Measurements from ENCODE around the gene SERINC3. TPM values are rescaled to one million over a fixed set of nuclear protein-coding genes. Genes with fewer than 3 reads are reported as not detected.

Gene SERINC3
- total and polyA plus RNA-seq, 2 of the 13 experiments (the other 11 are each of a cell fraction or from before 2014, with no cell fraction given), result 82.0 to 226 TPM

DNA sequence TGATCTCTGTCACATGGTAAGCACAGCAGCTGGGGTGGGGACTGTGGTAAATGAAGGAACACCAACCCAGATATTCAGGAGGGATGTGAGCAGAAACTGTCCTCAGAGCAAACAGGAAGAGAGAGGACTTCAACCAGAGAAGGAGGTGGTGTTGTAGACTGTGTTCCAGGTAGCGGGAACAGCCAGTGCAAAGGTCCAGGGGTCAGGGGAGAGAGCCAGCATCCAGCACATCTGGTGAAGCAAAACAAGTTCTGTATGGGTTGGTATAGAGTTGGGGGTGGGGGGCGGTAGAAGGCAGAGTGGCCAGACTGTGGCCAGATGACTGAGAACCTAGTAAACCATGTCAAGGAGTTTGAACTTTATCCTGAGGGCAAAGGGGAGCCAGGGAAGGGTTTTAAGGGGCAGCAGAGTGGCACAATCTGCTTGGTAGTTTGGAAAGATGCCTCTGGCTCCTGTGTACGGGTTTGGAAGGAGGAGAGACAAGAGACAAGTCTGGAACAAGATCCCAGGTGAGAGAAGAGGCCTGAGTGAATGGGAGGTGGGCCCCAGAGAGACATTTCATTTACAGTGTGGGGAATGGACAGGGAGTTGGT is 73.9 kb downstream of the SERINC3 start:
- H3K4me3 ChIP-seq (replicated peaks in 1 of 3; ENCODE audit: insufficient read depth in 1 of 3, low read depth in 2 of 3, low read length in 3 of 3), result no peak overlapping the region
- no peak overlapping the region for H3K9ac ChIP-seq (ENCODE audit: insufficient read depth, low read depth, low read length)
- POLR2A ChIA-PET, result interaction anchor here (1.0 kb wide), 1 partner anchor 36 kb away, joined by 3 read pairs; no protein-coding TSS in a partner anchor
- peak; percentile 28; the same call in 1 of the 2 replicates for TF ChIP-seq ZNF263 (CRISPR knock-in tag; IDR thresholded peaks at IDR 0.05)
- TF ChIP-seq ZNF644 (CRISPR knock-in tag; IDR thresholded peaks at IDR 0.05; ENCODE audit: low read depth), result 0 out of 2 replicates have a peak, but pooled peaks have one; percentile 41
- no peak for TF ChIP-seq CBFB (CRISPR knock-in tag; IDR thresholded peaks at IDR 0.05)
- TF ChIP-seq, protein P1, sequence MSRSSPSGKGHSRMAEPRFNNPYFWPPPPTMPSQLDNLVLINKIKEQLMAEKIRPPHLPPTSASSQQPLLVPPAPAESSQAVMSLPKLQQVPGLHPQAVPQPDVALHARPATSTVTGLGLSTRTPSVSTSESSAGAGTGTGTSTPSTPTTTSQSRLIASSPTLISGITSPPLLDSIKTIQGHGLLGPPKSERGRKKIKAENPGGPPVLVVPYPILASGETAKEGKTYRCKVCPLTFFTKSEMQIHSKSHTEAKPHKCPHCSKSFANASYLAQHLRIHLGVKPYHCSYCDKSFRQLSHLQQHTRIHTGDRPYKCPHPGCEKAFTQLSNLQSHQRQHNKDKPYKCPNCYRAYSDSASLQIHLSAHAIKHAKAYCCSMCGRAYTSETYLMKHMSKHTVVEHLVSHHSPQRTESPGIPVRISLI (CRISPR knock-in tag; IDR thresholded peaks at IDR 0.05; ENCODE audit: borderline replicate concordance), result no peak
- TF ChIP-seq HOXA7 (CRISPR knock-in tag; IDR thresholded peaks at IDR 0.05), result no peak
- peak; percentile 43; the same call in 1 of the 2 replicates for TF ChIP-seq ZSCAN21 (CRISPR knock-in tag; IDR thresholded peaks at IDR 0.05; ENCODE audit: borderline replicate concordance)
- no peak for TF ChIP-seq ZNF232 (CRISPR knock-in tag; IDR thresholded peaks at IDR 0.05; ENCODE audit: borderline replicate concordance)
- TF ChIP-seq, protein P2, sequence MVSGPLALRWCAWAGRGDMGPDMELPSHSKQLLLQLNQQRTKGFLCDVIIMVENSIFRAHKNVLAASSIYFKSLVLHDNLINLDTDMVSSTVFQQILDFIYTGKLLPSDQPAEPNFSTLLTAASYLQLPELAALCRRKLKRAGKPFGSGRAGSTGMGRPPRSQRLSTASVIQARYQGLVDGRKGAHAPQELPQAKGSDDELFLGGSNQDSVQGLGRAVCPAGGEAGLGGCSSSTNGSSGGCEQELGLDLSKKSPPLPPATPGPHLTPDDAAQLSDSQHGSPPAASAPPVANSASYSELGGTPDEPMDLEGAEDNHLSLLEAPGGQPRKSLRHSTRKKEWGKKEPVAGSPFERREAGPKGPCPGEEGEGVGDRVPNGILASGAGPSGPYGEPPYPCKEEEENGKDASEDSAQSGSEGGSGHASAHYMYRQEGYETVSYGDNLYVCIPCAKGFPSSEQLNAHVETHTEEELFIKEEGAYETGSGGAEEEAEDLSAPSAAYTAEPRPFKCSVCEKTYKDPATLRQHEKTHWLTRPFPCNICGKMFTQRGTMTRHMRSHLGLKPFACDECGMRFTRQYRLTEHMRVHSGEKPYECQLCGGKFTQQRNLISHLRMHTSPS (CRISPR knock-in tag; IDR thresholded peaks at IDR 0.05; ENCODE audit: low read depth), result peak; percentile 66; the same call in 1 of the 2 replicates
- TF ChIP-seq ZNF747 (CRISPR knock-in tag; IDR thresholded peaks at IDR 0.05; ENCODE audit: borderline replicate concordance), result 0 out of 2 replicates have a peak, but pooled peaks have one; percentile 45
- no peak for TF ChIP-seq NONO (IDR thresholded peaks at IDR 0.05)
- 0 out of 2 replicates have a peak, but pooled peaks have one; percentile 38 for TF ChIP-seq NONO (CRISPR knock-in tag; conservative IDR thresholded peaks at IDR 0.05)
- TF ChIP-seq, protein P3, sequence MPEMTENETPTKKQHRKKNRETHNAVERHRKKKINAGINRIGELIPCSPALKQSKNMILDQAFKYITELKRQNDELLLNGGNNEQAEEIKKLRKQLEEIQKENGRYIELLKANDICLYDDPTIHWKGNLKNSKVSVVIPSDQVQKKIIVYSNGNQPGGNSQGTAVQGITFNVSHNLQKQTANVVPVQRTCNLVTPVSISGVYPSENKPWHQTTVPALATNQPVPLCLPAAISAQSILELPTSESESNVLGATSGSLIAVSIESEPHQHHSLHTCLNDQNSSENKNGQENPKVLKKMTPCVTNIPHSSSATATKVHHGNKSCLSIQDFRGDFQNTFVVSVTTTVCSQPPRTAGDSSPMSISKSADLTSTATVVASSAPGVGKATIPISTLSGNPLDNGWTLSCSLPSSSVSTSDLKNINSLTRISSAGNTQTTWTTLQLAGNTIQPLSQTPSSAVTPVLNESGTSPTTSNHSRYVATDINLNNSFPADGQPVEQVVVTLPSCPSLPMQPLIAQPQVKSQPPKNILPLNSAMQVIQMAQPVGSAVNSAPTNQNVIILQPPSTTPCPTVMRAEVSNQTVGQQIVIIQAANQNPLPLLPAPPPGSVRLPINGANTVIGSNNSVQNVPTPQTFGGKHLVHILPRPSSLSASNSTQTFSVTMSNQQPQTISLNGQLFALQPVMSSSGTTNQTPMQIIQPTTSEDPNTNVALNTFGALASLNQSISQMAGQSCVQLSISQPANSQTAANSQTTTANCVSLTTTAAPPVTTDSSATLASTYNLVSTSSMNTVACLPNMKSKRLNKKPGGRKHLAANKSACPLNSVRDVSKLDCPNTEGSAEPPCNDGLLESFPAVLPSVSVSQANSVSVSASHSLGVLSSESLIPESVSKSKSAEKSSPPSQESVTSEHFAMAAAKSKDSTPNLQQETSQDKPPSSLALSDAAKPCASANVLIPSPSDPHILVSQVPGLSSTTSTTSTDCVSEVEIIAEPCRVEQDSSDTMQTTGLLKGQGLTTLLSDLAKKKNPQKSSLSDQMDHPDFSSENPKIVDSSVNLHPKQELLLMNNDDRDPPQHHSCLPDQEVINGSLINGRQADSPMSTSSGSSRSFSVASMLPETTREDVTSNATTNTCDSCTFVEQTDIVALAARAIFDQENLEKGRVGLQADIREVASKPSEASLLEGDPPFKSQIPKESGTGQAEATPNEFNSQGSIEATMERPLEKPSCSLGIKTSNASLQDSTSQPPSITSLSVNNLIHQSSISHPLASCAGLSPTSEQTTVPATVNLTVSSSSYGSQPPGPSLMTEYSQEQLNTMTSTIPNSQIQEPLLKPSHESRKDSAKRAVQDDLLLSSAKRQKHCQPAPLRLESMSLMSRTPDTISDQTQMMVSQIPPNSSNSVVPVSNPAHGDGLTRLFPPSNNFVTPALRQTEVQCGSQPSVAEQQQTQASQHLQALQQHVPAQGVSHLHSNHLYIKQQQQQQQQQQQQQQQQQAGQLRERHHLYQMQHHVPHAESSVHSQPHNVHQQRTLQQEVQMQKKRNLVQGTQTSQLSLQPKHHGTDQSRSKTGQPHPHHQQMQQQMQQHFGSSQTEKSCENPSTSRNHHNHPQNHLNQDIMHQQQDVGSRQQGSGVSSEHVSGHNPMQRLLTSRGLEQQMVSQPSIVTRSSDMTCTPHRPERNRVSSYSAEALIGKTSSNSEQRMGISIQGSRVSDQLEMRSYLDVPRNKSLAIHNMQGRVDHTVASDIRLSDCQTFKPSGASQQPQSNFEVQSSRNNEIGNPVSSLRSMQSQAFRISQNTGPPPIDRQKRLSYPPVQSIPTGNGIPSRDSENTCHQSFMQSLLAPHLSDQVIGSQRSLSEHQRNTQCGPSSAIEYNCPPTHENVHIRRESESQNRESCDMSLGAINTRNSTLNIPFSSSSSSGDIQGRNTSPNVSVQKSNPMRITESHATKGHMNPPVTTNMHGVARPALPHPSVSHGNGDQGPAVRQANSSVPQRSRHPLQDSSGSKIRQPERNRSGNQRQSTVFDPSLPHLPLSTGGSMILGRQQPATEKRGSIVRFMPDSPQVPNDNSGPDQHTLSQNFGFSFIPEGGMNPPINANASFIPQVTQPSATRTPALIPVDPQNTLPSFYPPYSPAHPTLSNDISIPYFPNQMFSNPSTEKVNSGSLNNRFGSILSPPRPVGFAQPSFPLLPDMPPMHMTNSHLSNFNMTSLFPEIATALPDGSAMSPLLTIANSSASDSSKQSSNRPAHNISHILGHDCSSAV (CRISPR knock-in tag; IDR thresholded peaks at IDR 0.05; ENCODE audit: borderline replicate concordance), result no peak

More for the DNA sequence above, 73.9 kb downstream of the SERINC3 start:
- CTCF ChIA-PET (ENCODE audit: low intra/inter-chr PET ratio, low total read pairs), result no interaction called here
- H4K20me1 ChIP-seq (ENCODE audit: insufficient read depth, low read length), result no peaks in the 10 kb centered on the region
- H2AFZ ChIP-seq (ENCODE audit: low read length), result no peak overlapping the region
- in situ Hi-C loops (cut with HindIII; ENCODE audit: extremely low pct_ligation_motif_present, low pct_unique_long_range_greater_than_20kb), result no loop called here
- DNase-seq (ENCODE audit: low spot score) (no peak), FAIRE-seq (peak; percentile 40), ATAC-seq (peak; percentile 6; the same call in 1 of the 3 replicates)
- no peaks in the 10 kb centered on the region for H3K9me3 ChIP-seq (ENCODE audit: low read length)
- no peaks in the 10 kb centered on the region for H3K36me3 ChIP-seq (replicated peaks in 1 of 2; ENCODE audit: control insufficient read depth in 1 of 2, insufficient read depth in 2 of 2, low read length in 2 of 2)
- WGBS (ENCODE audit: low lambda C conversion rate), result 5% methylated on average over 3 of the region's 3 CpGs
- no TSS peak for BruUV-seq (replicated peaks)
- no peaks in the 10 kb centered on the region for H3K79me2 ChIP-seq (ENCODE audit: insufficient read depth, low read length)
- H3K4me2 ChIP-seq (ENCODE audit: low read depth, low read length), result peak overlapping the region; percentile 10
- no peak overlapping the region for H3K27ac ChIP-seq (ENCODE audit: extremely low read length, insufficient read depth, low read length)
- H3K4me1 ChIP-seq (ENCODE audit: insufficient read depth, low read length), result peaks cover 75% of the 10 kb centered on the region
- H3K27me3 ChIP-seq (ENCODE audit: control insufficient read depth in 1 of 2, insufficient read depth in 2 of 2, low read length in 2 of 2), result no peaks in the 10 kb centered on the region
- intact Hi-C loops (cut with micrococcal nuclease; ENCODE audit: unreplicated experiment), result loop anchor here (5.0 kb wide), 1 partner anchor 56 kb away; no protein-coding TSS in a partner anchor
